ACC112 (cell line): ENCODE data around the gene TMEM212.
"Not testable (repeated sequence)": the region's sequence is repeated elsewhere in the genome, so short reads cannot be mapped to it uniquely, and the experiment has no call there.

ENCODE experiments used
- H2AFZ ChIP-seq: fragments of 200-600 bp; sonication (generic); one replicate; pipeline ENCODE4 v1.6.0; 2017; ENCODE audit warnings: antibody characterized with exemption, low read length; ENCODE audit not compliant: unreplicated experiment
- H3K27ac ChIP-seq: fragments of 200-600 bp; sonication (generic); 2 replicates; pipeline ENCODE4 v1.5.1; 2014; ENCODE audit warnings: low read depth, mild to moderate bottlenecking, antibody characterized with exemption, low read length, moderate library complexity
- H3K27me3 ChIP-seq: fragments of 200-600 bp; sonication (generic); 2 replicates; pipeline ENCODE4 v1.6.1; 2014; ENCODE audit warnings: mild to moderate bottlenecking, antibody characterized with exemption, low read length, moderate library complexity, mixed read lengths; ENCODE audit not compliant: insufficient read depth
- H3K36me3 ChIP-seq: fragments of 200-600 bp; sonication (generic); 2 replicates; pipeline ENCODE4 v1.6.1; 2016; ENCODE audit warnings: mild to moderate bottlenecking, antibody characterized with exemption, low read length, moderate library complexity, mixed read lengths; ENCODE audit not compliant: insufficient read depth
- H3K4me1 ChIP-seq: fragments of 200-600 bp; sonication (generic); one replicate; pipeline ENCODE4 v1.6.1; 2016; ENCODE audit warnings: low read length, mixed read lengths; ENCODE audit not compliant: insufficient read depth, unreplicated experiment, control insufficient read depth
- H3K4me3 ChIP-seq: fragments of 200-600 bp; sonication (generic); 2 replicates; pipeline ENCODE4 v1.5.1; 2014; ENCODE audit warnings: mild to moderate bottlenecking, low read depth, low read length
- H3K79me2 ChIP-seq: fragments of 200-600 bp; sonication (generic); one replicate; pipeline ENCODE4 v1.6.0; 2016; ENCODE audit warnings: low read length; ENCODE audit not compliant: control insufficient read depth, unreplicated experiment, insufficient read depth

Gene TMEM212

GRCh38 chr3:171858770-171859169 lies 15.6 kb downstream of the TMEM212 start:
- H3K27me3 ChIP-seq, H2AFZ ChIP-seq, H3K4me3 ChIP-seq, H3K27ac ChIP-seq, H3K36me3 ChIP-seq, H3K79me2 ChIP-seq: not testable (repeated sequence)
- peaks cover 13% of the 10 kb centered on the region for H3K4me1 ChIP-seq

GRCh38 chr3:171860830-171861535 lies 17.8 kb downstream of the TMEM212 start:
- Histone ChIP-seq H3K79me2 (no peaks in the 10 kb centered on the region), H2AFZ (peak overlapping the region; percentile 19), H3K27ac (peak overlapping the region; percentile 36), H3K36me3 (no peaks in the 10 kb centered on the region), H3K4me3 (no peak overlapping the region), H3K4me1 (peaks cover 13% of the 10 kb centered on the region), H3K27me3 (no peaks in the 10 kb centered on the region)

- H3K4me3 ChIP-seq: no peak overlapping the region
- no peaks in the 10 kb centered on the region for H3K79me2 ChIP-seq
- no peak overlapping the region for H2AFZ ChIP-seq
- H3K36me3 ChIP-seq: no peaks in the 10 kb centered on the region
- H3K27me3 ChIP-seq: no peaks in the 10 kb centered on the region
- peaks cover 13% of the 10 kb centered on the region for H3K4me1 ChIP-seq
- no peak overlapping the region for H3K27ac ChIP-seq
Observed at GRCh38 chr3:171862392-171862791, 19.2 kb downstream of the TMEM212 start.

GRCh38 chr3:171862993-171863521 lies 19.9 kb downstream of the TMEM212 start:
- peaks cover 13% of the 10 kb centered on the region for H3K4me1 ChIP-seq
- no peaks in the 10 kb centered on the region for H3K79me2 ChIP-seq
- no peaks in the 10 kb centered on the region for H3K27me3 ChIP-seq
- no peak overlapping the region for H3K27ac ChIP-seq
- no peak overlapping the region; the same call in 1 of the 2 replicates for H3K4me3 ChIP-seq
- peak overlapping the region; percentile 42 for H2AFZ ChIP-seq
- no peaks in the 10 kb centered on the region for H3K36me3 ChIP-seq

- Histone ChIP-seq H3K79me2 (no peaks in the 10 kb centered on the region), H3K4me1 (peaks cover 13% of the 10 kb centered on the region), H3K4me3 (no peak overlapping the region), H3K27ac (no peak overlapping the region), H2AFZ (peak overlapping the region; percentile 42), H3K27me3 (no peaks in the 10 kb centered on the region), H3K36me3 (no peaks in the 10 kb centered on the region)
Observed at GRCh38 chr3:171863920-171864319, 20.8 kb downstream of the TMEM212 start.

- Histone ChIP-seq H3K27ac (no peak overlapping the region), H2AFZ (no peak overlapping the region), H3K36me3 (no peaks in the 10 kb centered on the region), H3K4me3 (no peak overlapping the region), H3K27me3 (no peaks in the 10 kb centered on the region), H3K4me1 (peaks cover 13% of the 10 kb centered on the region), H3K79me2 (no peaks in the 10 kb centered on the region)
Observed at GRCh38 chr3:171865191-171865865, 22.2 kb downstream of the TMEM212 start.

- H3K4me3 ChIP-seq: no peak overlapping the region
- no peaks in the 10 kb centered on the region for H3K36me3 ChIP-seq
- H3K27ac ChIP-seq: no peak overlapping the region
- H3K4me1 ChIP-seq: peaks cover 14% of the 10 kb centered on the region
- no peaks in the 10 kb centered on the region for H3K79me2 ChIP-seq
- H3K27me3 ChIP-seq: no peaks in the 10 kb centered on the region
- no peak overlapping the region for H2AFZ ChIP-seq
Observed at GRCh38 chr3:171867981-171868380, 24.8 kb downstream of the TMEM212 start.

- Histone ChIP-seq H3K4me1 (peaks cover 46% of the 10 kb centered on the region), H3K79me2 (no peaks in the 10 kb centered on the region), H3K4me3 (no peak overlapping the region), H3K36me3 (no peaks in the 10 kb centered on the region), H3K27me3 (no peaks in the 10 kb centered on the region), H3K27ac (no peak overlapping the region), H2AFZ (no peak overlapping the region)
Observed at GRCh38 chr3:171871392-171872274, 28.5 kb downstream of the TMEM212 start.

- H3K36me3 ChIP-seq: no peaks in the 10 kb centered on the region
- H3K4me3 ChIP-seq: no peak overlapping the region
- peaks cover 59% of the 10 kb centered on the region for H3K4me1 ChIP-seq
- peak overlapping the region; percentile 96 for H3K27ac ChIP-seq
- H3K27me3 ChIP-seq: no peaks in the 10 kb centered on the region
- H2AFZ ChIP-seq: no peak overlapping the region
- H3K79me2 ChIP-seq: no peaks in the 10 kb centered on the region
Observed at GRCh38 chr3:171873580-171873979, 30.4 kb downstream of the TMEM212 start.

- no peaks in the 10 kb centered on the region for H3K36me3 ChIP-seq
- no peak overlapping the region for H2AFZ ChIP-seq
- H3K4me3 ChIP-seq: peak overlapping the region; percentile 31; the same call in 1 of the 2 replicates
- no peaks in the 10 kb centered on the region for H3K79me2 ChIP-seq
- H3K27ac ChIP-seq: peak overlapping the region; percentile 96
- no peaks in the 10 kb centered on the region for H3K27me3 ChIP-seq
- H3K4me1 ChIP-seq: peaks cover 66% of the 10 kb centered on the region
Observed at GRCh38 chr3:171874251-171874681, 31.1 kb downstream of the TMEM212 start.
